ENCODE results near the gene THSD4.

The THSD4 gene

DNA sequence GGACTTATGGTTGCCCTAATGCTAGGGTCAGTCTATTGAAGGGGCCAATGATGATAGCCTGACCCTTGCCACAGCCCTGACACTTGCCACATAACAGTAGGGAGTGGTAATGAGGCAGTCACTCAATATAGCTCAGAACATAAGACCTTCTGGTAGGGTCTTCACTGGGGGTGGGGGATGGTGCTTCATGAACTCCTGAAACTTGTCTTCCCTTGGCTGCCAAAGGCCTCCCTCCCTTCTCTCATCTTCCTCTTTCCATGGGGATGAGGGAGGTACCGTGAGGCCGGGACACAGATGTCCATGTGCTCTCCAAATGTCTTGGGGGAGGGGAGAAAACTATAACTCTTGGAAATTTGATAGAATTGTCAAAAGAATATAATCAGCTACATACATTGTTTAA lies 21.1 kb upstream of the THSD4 start:
- no peak overlapping the region for H3K27ac ChIP-seq
- no peak overlapping the region for H3K4me3 ChIP-seq

DNA sequence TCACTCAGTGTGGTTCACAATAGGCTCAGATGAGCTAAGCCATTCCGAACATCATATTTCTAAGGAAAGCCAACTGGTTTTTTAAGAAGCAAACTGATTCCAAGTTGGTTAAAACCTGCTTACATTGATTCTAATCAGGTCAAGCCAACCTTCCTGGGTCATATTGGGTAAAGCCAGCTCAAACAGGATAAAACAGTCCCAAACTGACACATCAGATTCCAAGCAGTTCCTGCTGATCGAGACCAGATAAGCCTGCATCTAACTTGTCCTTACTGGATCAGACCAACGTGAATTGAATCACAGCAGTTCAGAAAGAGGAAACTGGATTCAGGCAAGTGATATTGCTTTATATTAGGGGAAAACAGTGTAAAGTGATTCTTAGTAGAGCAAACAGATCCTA lies 18.6 kb upstream of the THSD4 start:
- Histone ChIP-seq H3K27ac (peak overlapping the region in 4 of 21 experiments; percentile 2 to 62 (median 46)), H3K4me3 (no peak overlapping the region)

DNA sequence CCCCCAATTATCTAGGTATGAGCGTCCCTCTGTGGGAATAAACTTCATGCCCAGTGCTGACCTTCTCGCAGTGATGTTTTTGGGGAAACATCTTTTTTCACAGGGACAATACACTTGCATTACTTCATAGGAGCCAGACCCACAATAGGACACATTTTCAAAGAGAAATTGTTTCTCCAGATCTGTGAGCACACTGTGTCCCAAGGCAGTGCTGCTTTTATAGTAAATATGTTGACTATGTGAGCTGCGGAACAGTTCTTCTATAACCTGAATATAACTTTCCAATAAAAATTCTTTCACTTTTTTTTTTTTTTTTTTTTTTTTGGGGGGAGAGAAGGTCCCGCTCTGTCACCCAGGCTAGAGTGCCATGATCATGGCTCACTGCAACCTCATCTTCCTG lies 17.4 kb upstream of the THSD4 start:
- Histone ChIP-seq H3K27ac (peak overlapping the region in 1 of 21 experiments; percentile 57), H3K4me3 (no peak overlapping the region)

DNA sequence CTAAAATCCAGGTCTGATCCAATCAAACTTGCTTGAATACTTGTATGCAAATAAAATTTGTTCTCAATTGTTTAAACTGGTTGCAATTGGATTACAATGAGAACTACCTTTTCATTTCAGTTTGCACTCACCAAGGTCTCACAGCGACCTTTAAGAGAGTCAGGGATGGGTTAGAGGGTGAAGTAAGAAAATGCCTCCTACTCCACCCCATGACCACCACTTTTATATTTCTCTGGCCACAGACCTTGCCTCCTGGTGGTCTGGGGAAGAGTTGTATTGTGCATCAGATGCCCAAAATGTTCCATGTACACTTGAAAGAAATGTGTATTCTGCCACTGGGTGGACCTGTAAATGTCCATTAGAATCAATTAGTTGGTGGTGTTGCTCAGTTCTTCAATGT lies 16.4 kb upstream of the THSD4 start:
- no peak overlapping the region for H3K4me3 ChIP-seq
- no peak overlapping the region for H3K27ac ChIP-seq

DNA sequence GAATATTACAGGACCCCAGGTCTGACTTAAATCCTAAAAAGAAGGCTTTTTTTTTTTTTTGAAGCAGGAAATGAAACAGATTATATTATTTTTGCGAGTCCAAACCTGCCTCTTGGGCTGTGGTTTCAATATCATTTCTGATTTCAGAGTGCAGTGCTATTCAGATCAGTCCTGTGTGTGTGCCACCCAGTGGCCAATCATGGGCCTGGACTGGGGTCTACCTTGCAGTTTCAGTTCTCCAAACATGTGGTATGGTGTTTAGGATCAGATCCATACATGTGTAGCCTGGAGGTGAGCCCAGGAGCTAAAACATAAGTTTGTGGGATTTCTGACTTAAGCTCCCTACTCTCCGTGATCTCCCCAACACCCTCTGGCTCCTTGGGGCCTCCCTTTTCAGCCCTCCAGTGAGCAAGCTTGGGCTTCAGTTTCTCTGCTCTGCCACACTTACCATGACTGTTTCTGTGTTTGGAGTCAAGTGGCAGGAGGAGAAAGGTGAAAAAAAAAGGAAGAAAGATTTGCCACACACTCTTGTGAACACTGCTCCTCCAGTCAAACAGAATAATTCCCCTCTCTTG lies 12.1 kb upstream of the THSD4 start:
- H3K4me3 ChIP-seq: no peak overlapping the region
- no peak overlapping the region for H3K27ac ChIP-seq

DNA sequence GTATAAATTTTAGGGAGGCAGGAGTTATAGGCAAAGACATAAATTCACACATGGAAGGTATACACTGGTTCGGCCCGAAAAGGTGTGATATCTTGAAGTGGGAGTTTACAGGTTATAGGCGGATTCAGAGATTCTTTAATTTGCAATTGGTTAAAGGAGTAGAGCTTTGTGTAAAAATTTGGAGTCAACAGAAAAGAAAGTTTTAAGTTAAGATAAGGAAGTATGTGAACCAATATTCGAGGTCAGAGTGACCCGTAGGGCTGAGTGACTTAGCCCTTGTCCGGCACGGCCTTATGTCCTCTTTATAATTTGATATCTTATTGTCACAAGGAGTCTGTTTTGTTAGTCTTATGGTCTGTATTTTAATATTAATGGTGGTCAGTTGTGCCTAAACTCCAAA lies 10.6 kb upstream of the THSD4 start:
- Histone ChIP-seq H3K4me3 (no peak overlapping the region), H3K27ac (no peak overlapping the region)

DNA sequence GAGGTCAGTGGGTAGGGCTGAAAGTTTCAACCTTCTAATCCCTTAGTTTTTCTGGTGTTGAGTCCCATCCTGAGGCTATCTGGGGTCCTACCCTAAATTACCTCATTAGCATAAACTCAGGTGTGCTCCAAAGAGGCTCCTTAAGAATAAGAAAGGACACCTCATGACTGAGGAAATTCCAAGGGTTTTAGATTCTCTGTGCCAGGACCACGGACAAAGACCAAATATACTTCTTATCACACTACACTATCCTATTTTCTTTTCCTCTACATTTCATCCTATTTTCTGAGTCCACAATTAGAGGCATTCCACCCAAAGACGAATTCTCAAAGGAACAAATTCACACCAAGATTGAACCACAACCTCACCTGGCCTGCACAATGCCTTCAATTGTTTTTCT lies 9.8 kb upstream of the THSD4 start:
- H3K4me3 ChIP-seq: no peak overlapping the region
- no peak overlapping the region for H3K27ac ChIP-seq

DNA sequence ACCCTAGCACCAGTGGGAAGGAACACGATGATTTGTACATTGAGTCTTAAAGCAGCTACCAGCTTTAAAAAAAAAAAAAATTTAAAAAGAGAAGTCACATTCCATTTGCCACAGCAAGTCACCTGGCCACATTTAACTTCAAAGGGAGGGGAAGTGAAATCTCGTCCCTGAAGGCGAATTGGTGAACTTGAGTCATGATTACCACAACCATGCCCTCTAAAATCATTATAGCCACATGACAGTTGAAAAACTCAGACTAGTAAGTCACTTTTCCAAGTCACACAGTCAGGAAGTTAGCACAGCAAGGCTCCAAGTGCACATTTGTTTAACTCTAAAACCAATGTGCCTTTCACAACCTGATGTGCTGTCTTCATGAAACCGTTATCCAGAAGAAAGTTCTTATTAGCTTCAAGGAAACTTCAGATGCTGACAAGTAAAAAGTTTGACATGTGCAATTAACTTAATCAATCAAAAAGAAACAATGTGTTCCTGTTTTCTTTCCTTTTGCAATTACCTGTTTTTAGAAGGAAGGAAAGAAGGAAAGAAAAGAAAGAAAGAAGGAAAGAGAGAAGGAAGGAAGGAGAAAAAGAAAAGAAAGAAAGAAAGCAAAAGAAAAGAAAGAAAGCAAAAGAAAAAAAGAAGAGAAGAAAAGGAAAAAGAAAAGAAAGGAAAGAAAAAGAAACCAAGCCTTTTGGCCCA lies 8.3 kb upstream of the THSD4 start:
- Histone ChIP-seq H3K4me3 (no peak overlapping the region), H3K27ac (no peak overlapping the region)

DNA sequence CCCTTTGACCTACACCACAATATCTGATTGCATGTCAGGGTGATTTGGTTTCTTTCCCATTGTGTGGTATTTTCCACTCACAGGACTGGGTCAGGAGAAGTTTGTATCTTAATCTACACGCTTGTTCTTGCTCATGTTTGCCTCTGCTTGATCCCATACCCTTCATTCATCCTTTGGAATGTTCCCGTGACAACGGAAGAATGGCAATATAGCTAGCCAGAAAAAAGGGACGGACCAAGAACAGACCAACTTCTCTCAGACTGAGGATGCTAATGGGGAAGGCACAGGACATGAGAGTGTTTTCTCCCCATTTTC lies 7.8 kb upstream of the THSD4 start:
- H3K4me3 ChIP-seq: no peak overlapping the region
- H3K27ac ChIP-seq: no peak overlapping the region

DNA sequence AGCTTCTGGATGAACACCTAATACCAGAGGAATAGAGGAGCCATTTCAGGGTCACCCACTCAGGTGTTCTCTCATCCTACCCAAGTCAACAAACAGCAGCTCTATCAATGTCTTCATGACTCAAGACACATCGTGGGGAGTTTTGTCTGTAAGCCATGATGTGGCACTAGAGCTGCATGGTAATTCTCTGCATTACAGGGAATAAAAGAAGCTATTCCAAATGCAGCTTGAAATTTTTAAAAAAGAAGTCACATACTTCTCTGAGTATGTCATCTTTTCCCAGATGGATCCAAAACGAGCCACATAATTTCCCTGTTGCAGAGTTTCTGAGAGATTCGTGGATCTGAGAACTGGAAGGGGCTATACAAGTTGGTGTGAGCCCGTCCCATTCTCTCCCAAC lies 6.1 kb upstream of the THSD4 start:
- Histone ChIP-seq H3K4me3 (no peak overlapping the region), H3K27ac (no peak overlapping the region)

DNA sequence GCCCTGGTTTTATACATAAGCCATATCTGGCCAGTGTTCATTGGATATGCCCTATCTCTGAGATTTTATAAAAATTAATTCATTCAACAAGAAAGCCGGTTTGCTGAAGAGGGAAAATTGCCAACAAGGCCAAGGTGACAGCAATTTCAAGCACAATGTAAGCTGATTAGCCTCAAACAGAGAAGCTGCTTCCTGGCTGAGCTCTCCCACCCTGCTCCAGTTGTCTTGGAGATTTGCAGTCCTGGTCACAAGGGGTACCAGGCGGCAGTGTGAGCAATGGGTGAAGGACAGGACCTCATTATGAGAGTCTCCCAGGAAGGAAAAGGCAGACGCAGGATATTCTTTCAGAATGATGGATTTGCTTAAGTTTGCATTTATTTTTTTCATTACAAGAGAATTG lies 5.4 kb upstream of the THSD4 start:
- Histone ChIP-seq H3K4me3 (no peak overlapping the region), H3K27ac (no peak overlapping the region)

DNA sequence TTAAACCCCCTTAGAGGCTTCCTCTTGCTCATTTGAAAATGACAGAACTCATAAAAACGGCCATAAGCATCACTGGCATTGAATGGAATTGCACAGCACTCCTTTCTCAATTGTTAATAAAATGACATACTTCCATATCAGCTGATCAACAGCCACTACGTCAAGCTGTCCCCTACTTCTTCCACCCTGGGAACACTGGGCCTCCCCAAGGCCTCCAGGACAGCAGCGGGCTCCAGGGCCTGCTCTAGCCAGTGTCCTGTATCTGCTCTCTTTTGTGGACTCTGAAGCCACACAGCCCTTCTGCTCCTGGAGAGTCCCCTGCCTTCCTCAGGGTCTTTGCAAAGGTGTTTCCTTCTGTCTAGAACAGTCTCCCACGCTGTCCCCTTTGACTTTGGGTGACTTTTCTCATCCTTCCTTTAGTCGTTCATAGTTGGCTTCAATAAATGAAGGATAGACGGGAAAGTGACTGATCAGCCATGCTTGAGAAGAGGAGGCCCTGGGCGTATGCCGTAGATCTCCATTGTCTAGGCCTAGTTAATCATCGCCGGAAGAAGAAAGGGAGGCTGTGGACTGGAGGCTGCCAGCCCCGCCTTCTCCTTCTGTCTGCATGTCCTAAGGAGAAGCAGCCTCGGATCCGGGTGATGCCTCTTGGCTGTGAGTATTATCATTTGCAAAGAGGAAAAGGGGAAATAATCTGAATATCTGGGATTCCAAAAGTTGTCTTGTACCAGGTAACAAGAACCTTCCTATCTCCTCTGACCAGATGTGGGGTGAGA lies 4.7 kb upstream of the THSD4 start:
- H3K27ac ChIP-seq: no peak overlapping the region
- no peak overlapping the region for H3K4me3 ChIP-seq

DNA sequence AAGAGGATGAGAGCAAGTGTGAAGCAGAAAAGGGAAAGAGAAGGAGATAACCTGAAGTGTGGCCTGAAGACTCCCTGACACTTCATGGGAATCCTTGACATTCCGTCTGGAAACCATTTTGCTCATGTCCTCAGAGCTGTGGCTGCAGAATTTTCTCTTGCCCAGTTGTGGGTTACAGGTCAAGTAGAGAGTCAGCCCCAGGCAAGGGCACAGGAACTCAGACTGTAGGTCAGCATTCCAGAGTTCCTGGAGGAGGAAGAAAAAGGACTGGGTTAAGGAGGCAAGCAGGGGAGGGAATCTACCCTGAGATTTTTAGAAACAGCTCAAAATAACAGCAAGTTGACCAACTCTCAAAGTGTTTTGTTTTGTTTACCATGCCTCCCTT lies 4.1 kb upstream of the THSD4 start:
- no peak overlapping the region for H3K4me3 ChIP-seq

DNA sequence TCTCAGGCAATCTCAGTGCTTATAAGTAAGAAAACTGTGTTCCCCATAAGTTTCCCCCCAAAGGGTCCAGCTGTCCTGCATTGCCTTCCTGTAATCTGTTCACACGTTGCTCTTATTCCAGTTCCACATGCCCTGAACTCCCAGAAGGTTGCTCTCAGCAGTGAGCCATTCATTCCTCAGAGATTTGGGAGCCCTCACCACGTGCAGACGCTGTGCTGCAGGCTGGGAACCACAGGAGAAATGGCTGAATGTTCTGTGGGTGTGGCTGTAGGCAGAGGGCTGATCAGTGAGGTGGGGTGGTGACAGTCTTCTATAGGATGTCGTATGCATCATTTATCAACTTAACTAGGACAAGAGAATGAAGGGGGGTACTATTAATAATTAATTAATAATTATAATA lies 3.3 kb upstream of the THSD4 start:
- Histone ChIP-seq H3K4me3 (no peak overlapping the region), H3K27ac (no peak overlapping the region)

More for the DNA sequence above, 4.1 kb upstream of the THSD4 start:
- H3K27ac ChIP-seq: no peak overlapping the region

DNA sequence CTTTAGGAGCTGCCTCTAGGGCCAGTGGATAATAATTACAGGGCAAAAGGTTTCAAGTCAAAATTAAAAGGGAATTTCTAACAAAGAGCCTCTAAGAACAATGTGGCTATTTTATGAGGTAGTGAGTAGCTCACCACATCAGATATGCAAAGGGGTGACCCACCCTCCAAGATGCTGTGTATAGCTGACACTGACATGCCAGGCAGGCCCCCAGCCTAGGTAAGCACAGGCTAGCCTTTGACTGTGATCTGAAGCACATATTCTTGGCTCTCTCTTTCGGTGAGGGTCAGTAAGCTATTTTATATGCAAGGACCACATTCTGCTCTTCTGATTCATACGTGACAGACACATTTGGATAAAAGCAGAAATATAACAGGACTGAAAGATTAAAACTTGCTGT lies 2.8 kb upstream of the THSD4 start:
- Histone ChIP-seq H3K4me3 (no peak overlapping the region), H3K27ac (no peak overlapping the region)

DNA sequence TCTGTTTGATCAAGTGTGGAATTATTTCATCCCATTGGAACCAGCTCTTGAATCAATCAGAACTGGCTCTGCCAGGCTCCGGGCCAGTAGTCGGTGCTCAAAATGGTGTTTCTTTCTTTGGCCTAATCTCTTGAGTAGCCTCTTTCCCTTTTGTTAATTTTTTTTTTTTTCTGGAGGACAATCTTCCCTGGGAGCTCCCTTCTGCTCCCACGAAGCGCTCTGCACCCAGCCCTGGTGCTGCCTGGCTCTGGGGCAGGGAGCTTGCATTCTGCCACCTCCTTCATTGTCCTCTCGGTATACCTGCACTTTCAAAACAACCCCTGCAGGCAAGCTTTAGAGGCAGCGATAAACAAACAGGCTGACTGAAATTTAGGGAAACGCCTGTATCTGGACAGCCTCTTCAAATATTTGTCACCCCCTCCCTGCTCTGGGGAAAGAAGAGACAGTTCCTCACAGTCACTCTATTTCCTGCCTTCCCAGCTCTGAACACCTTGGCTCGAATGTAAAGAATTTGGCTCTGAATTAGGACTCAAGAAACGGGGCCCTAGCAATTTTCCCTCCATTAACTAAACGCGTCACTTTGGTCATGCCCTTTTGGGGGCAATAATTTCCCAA lies 1.1 kb upstream of the THSD4 start:
- Histone ChIP-seq H3K27ac (no peak overlapping the region), H3K4me3 (no peak overlapping the region)

DNA sequence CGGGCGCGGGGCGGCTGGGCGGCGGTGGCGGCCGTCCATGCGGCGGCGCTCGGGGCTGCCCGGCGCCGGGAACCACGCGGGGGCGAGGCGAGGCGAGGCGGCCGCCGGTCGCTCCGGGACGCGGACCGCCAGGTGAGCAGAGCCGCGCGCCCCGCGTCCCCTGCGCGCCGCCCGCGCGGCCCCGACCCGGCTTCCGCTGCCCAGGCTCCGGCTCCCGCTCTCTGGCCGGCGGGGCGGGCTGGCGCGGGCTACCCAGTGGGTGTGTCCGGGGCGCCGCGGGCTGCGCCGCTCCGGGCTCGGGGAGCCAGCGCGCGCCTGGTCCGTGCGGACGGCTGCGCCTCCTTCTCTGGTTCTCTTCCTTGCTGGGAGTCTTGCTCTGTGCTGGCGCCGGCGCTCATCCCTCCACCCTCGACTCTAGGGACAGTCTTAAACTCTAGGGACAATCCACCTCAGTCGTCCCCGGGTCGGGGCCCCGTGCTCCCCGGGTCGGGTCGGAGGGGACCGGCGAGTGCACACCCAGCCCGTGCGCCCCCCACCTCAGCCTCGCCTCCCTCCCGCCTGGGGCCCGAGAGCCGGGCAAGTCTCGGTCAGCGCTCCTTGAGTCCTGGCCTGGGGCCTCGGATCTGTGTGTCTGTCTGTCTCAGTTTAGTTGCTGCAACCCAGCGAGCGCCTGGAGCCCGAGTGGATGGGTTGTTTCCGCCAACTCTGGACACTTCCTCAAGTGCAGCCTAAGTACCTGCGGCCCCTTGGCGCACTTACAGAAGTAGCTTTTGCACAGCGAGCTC lies 488 bp downstream of the THSD4 start:
- peak overlapping the region; percentile 25 to 57 (median 44) for H3K4me3 ChIP-seq
- H3K27ac ChIP-seq: peak overlapping the region in 7 of 21 experiments; percentile 5 to 61 (median 47)

DNA sequence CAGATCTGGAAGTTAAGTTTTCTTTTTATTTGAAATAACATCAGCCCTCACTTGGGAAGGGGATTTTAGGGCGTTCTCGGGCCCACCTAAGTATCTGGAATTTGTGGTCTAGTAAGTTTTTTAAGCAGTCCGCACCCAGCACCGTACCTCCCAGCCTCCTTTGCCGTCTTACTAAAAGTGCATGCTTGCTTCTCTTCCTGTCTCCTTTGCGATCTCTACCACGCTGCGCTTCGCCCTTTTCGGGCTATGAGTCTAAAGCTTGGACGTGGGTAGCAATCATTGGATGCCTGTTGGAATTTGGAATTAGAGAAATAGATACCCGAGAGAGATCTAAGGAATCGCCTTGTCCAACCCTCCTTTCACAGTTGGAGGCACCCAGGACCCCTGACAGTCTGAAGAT lies 1.1 kb downstream of the THSD4 start:
- H3K27ac ChIP-seq: peak overlapping the region in 2 of 21 experiments; percentile 42 to 45
- H3K4me3 ChIP-seq: peak overlapping the region; percentile 25 to 57 (median 44)

DNA sequence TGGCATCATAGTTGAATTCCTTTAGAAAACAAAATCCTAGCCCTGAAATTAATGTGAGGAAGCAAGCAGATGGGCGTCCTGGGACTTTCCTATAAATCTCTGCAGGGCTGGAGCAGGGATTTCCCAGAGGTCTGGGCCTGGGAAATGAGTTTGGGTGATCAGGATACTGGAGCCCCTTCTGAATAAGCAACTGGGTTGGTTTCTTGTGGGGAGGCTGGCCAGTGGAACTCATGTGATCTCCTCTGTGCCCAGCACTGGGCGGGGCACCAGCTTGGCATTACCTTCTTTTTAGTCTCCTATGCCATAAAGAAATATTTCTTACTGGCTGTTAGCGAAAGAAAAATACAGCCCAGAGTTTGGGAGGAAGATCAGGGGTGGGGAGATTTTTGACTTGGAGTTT lies 1.7 kb downstream of the THSD4 start:
- Histone ChIP-seq H3K27ac (no peak overlapping the region), H3K4me3 (no peak overlapping the region)

DNA sequence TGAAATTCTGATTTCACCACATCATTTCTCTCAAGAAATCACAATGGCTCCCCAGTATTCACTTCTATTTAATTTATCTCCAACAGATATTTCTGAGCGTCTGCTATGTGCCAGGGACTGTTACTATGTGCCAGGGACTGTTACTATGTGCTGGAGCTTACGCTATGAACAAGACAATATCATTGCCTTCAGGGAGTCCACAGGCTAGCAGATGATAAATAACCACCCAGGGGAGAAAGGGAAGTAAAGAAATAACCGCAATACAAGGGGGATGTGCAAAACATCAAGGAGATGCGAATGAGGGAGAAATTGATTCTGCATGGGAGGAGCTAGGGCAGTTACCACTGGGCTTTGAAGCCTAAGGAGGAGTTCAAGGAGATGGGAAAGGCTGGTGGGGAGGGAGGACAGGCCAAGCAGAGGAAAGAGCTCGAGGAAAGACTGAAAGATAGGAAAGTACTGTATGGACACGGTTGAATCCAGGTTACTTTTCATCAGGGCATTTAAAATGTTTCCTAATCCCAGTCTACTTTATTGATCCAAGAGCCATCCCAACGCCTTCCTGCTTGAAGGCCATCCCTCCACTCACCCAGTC lies 2.5 kb downstream of the THSD4 start:
- H3K4me3 ChIP-seq: no peak overlapping the region
- H3K27ac ChIP-seq: no peak overlapping the region
